ENCODE data around the gene CEMIP2. TPM values are rescaled to one million over a fixed set of nuclear protein-coding genes. Genes with fewer than 3 reads are reported as not detected.

The CEMIP2 gene
- total and polyA plus RNA-seq, 2 of the 13 experiments (the other 11 are each of a cell fraction or from before 2014, with no cell fraction given) = 94.3 to 128 TPM

DNA sequence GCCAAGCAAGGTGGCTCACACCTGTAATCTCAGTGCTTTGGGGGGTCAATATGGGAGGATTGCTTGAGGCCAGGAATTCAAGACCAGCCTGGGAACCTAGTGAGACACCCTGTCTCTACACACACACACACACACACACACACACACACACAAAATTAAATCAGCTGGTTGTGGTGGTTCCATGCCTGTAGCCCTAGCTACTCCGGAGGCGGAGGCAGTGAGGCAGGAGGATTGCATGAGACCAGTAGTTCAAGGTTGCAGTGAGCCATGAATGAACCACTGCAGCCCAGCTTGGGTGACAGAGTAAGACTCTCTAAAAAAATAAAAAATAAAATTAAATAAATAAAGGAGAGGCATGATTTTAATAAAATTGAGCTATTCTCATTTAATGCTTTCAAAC, 13.1 kb downstream of the CEMIP2 start:
- ATAC-seq = peak; percentile 50; the same call in 2 of the 3 replicates
- peaks cover 83% of the 10 kb centered on the region for H3K4me1 ChIP-seq (ENCODE audit: insufficient read depth, low read length)

More for the DNA sequence above, 13.1 kb downstream of the CEMIP2 start:
- 79% methylated on average over 2 of the region's 2 CpGs for WGBS (ENCODE audit: low lambda C conversion rate)
- in situ Hi-C loops (cut with HindIII; ENCODE audit: extremely low pct_ligation_motif_present, low pct_unique_long_range_greater_than_20kb) (no loop called here), intact Hi-C loops (cut with micrococcal nuclease; ENCODE audit: unreplicated experiment) (no loop called here)
- no peak overlapping the region for H3K4me3 ChIP-seq (replicated peaks in 1 of 3; ENCODE audit: insufficient read depth in 1 of 3, low read depth in 2 of 3, low read length in 3 of 3)
- no peaks in the 10 kb centered on the region for H3K27me3 ChIP-seq (ENCODE audit: control insufficient read depth in 1 of 2, insufficient read depth in 2 of 2, low read length in 2 of 2)
- H3K9ac ChIP-seq (ENCODE audit: insufficient read depth, low read depth, low read length) = no peak overlapping the region
- no peaks in the 10 kb centered on the region; a peak in 1 of 5 replicates for H3K36me3 ChIP-seq (replicated peaks in 1 of 2; ENCODE audit: control insufficient read depth in 1 of 2, insufficient read depth in 2 of 2, low read length in 2 of 2)
- ChIA-PET POLR2A (interaction anchor here (0.7 to 1.8 kb wide), 5 partner anchors 10 to 28 kb away, joined by 3 to 7 read pairs (median 6); partner anchors contain the start of gene CEMIP2), CTCF (ENCODE audit: low intra/inter-chr PET ratio, low total read pairs) (no interaction called here)
- H3K4me2 ChIP-seq (ENCODE audit: low read depth, low read length) = no peak overlapping the region
- TF ChIP-seq, protein P1, sequence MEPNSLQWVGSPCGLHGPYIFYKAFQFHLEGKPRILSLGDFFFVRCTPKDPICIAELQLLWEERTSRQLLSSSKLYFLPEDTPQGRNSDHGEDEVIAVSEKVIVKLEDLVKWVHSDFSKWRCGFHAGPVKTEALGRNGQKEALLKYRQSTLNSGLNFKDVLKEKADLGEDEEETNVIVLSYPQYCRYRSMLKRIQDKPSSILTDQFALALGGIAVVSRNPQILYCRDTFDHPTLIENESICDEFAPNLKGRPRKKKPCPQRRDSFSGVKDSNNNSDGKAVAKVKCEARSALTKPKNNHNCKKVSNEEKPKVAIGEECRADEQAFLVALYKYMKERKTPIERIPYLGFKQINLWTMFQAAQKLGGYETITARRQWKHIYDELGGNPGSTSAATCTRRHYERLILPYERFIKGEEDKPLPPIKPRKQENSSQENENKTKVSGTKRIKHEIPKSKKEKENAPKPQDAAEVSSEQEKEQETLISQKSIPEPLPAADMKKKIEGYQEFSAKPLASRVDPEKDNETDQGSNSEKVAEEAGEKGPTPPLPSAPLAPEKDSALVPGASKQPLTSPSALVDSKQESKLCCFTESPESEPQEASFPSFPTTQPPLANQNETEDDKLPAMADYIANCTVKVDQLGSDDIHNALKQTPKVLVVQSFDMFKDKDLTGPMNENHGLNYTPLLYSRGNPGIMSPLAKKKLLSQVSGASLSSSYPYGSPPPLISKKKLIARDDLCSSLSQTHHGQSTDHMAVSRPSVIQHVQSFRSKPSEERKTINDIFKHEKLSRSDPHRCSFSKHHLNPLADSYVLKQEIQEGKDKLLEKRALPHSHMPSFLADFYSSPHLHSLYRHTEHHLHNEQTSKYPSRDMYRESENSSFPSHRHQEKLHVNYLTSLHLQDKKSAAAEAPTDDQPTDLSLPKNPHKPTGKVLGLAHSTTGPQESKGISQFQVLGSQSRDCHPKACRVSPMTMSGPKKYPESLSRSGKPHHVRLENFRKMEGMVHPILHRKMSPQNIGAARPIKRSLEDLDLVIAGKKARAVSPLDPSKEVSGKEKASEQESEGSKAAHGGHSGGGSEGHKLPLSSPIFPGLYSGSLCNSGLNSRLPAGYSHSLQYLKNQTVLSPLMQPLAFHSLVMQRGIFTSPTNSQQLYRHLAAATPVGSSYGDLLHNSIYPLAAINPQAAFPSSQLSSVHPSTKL (CRISPR knock-in tag; IDR thresholded peaks at IDR 0.05) = peak; percentile 19; the same call in 1 of the 2 replicates
- TF ChIP-seq SALL1 (CRISPR knock-in tag; IDR thresholded peaks at IDR 0.05) (peak; percentile 36; the same call in 1 of the 2 replicates), CBX1 (IDR thresholded peaks at IDR 0.05; ENCODE audit: low read depth) (no peak), SOX13 (IDR thresholded peaks at IDR 0.05) (no peak), SOX13 (CRISPR knock-in tag; conservative IDR thresholded peaks at IDR 0.05 in 1 of 2, IDR thresholded peaks at IDR 0.05 in 1 of 2) (0 out of 4 replicates have a peak, but pooled peaks of 1 of the 2 experiments have one; percentile 5), ZNF644 (CRISPR knock-in tag; IDR thresholded peaks at IDR 0.05; ENCODE audit: low read depth) (peak; percentile 45; the same call in 1 of the 2 replicates), ZNF124 (CRISPR knock-in tag; IDR thresholded peaks at IDR 0.05) (no peak)
- TF ChIP-seq, protein P2, sequence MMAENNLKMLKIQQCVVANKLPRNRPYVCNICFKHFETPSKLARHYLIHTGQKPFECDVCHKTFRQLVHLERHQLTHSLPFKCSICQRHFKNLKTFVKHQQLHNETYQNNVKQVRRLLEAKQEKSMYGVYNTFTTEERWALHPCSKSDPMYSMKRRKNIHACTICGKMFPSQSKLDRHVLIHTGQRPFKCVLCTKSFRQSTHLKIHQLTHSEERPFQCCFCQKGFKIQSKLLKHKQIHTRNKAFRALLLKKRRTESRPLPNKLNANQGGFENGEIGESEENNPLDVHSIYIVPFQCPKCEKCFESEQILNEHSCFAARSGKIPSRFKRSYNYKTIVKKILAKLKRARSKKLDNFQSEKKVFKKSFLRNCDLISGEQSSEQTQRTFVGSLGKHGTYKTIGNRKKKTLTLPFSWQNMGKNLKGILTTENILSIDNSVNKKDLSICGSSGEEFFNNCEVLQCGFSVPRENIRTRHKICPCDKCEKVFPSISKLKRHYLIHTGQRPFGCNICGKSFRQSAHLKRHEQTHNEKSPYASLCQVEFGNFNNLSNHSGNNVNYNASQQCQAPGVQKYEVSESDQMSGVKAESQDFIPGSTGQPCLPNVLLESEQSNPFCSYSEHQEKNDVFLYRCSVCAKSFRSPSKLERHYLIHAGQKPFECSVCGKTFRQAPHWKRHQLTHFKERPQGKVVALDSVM (CRISPR knock-in tag; IDR thresholded peaks at IDR 0.05) = peak; percentile 96
- BruUV-seq (replicated peaks) = no TSS peak
- H3K79me2 ChIP-seq (ENCODE audit: insufficient read depth, low read length) = peaks cover 97% of the 10 kb centered on the region
- H3K9me3 ChIP-seq (ENCODE audit: low read length) = no peaks in the 10 kb centered on the region
- no peak overlapping the region for H2AFZ ChIP-seq (ENCODE audit: low read length)
- peak; percentile 37 for DNase-seq (ENCODE audit: low spot score)
- peak overlapping the region; percentile 32 for H3K27ac ChIP-seq (ENCODE audit: extremely low read length, insufficient read depth, low read length)
- FAIRE-seq = no peak
- H4K20me1 ChIP-seq (ENCODE audit: insufficient read depth, low read length) = peaks cover 13% of the 10 kb centered on the region
